HepG2 (cell line): Measurements from ENCODE around the gene JMJD4. TPM values are rescaled to one million over a fixed set of nuclear protein-coding genes. Genes with fewer than 3 reads are reported as not detected.

Experiments
- ATAC-seq: fragments of 200-7000 bp; cut with Tn5 transposase; 3 replicates; pipeline ENCODE4 v1.9.1; 2020; ENCODE audit warnings: mild to moderate bottlenecking, moderate library complexity
- BruUV-seq: library from RNA; stranded (reverse); fragments of 400-500 nt; replicated peaks from 2 replicates; lab custom pipeline; 2021; lab: Mats Ljungman, UMichigan
- CTCF ChIA-PET: fragments of 300-600 bp; formaldehyde crosslinking; extraction: SDS; loops from one replicate; lab custom pipeline; 2021; ENCODE audit warnings: low total read pairs, inconsistent platforms, low intra/inter-chr PET ratio; lab: Yijun Ruan, JAX
- POLR2A ChIA-PET: fragments of 350-600 bp; sonication (Branson Sonifier 250); formaldehyde crosslinking; loops from one replicate; lab custom pipeline; 2020; ENCODE audit warnings: antibody characterized with exemption, inconsistent platforms; lab: Yijun Ruan, JAX
- DNase-seq: peaks from one replicate; pipeline ENCODE4 v3.0.0-alpha.2; 2015; ENCODE audit warnings: low spot score
- FAIRE-seq: peaks from 3 replicates; lab custom pipeline; 2011; peaks lifted over from hg19 to GRCh38; lab: Jason Lieb, UNC
- H2AFZ ChIP-seq: one replicate; pipeline ENCODE4 v1.6.1; 2011; ENCODE audit warnings: low read length, inconsistent platforms
- H3K27ac ChIP-seq: fragments of 300-600 bp; 3 replicates; pipeline ENCODE4 v1.8.0; 2011; ENCODE audit warnings: mixed run types, mild to moderate bottlenecking, mixed read lengths, low read length, inconsistent platforms; ENCODE audit not compliant: insufficient read depth; ENCODE audit errors: extremely low read length
- H3K27me3 ChIP-seq, 2 experiments: fragments of 200-600 bp in 1 of 2; 2 replicates in 1 of 2; 3 replicates in 1 of 2; pipeline versions ENCODE4 v1.6.0 to v1.8.0; 2011; ENCODE audit warnings: low read length in 2 of 2, mild to moderate bottlenecking in 2 of 2, moderate library complexity in 2 of 2, inconsistent platforms in 1 of 2; ENCODE audit not compliant: insufficient read depth in 2 of 2, control insufficient read depth in 1 of 2
- H3K36me3 ChIP-seq, 2 experiments: fragments of 200-600 bp in 1 of 2; replicated peaks in 1 of 2; 2 replicates in 1 of 2; 3 replicates in 1 of 2; pipeline versions ENCODE4 v1.5.1 to v1.8.0; 2011; ENCODE audit warnings: low read length in 2 of 2, inconsistent platforms in 1 of 2; ENCODE audit not compliant: insufficient read depth in 2 of 2, control insufficient read depth in 1 of 2
- H3K4me1 ChIP-seq: 2 replicates; pipeline ENCODE4 v1.5.1; 2012; ENCODE audit warnings: low read length, inconsistent platforms; ENCODE audit not compliant: insufficient read depth
- H3K4me2 ChIP-seq: 2 replicates; pipeline ENCODE4 v1.6.0; 2011; ENCODE audit warnings: low read depth, low read length, inconsistent platforms
- H3K4me3 ChIP-seq, 3 experiments: fragments of 200-600 bp in 1 of 3; sonication (generic), shearing (Covaris generic) in 1 of 3; replicated peaks in 1 of 3; 2 replicates each; pipeline ENCODE4 v1.5.1; 2011 to 2016; ENCODE audit warnings: low read length in 3 of 3, inconsistent platforms in 2 of 3, low read depth in 2 of 3, mild to moderate bottlenecking in 2 of 3, control low read depth in 1 of 3, mixed read lengths in 1 of 3; ENCODE audit not compliant: insufficient read depth in 1 of 3
- H3K79me2 ChIP-seq: one replicate; pipeline ENCODE4 v1.6.1; 2011; ENCODE audit warnings: low read length, inconsistent platforms; ENCODE audit not compliant: insufficient read depth
- H3K9ac ChIP-seq: 2 replicates; pipeline ENCODE4 v1.6.0; 2011; ENCODE audit warnings: mild to moderate bottlenecking, low read depth, low read length, inconsistent platforms; ENCODE audit not compliant: insufficient read depth
- H3K9me3 ChIP-seq: 2 replicates; pipeline ENCODE4 v1.5.1; 2012; ENCODE audit warnings: mild to moderate bottlenecking, low read length
- H4K20me1 ChIP-seq: 2 replicates; pipeline ENCODE4 v1.6.0; 2011; ENCODE audit warnings: inconsistent platforms, mild to moderate bottlenecking, low read length, moderate library complexity; ENCODE audit not compliant: insufficient read depth
- CHCHD3 ChIP-seq: sonication (generic); formaldehyde crosslinking; IDR thresholded peaks from 2 replicates; pipeline ENCODE4 v1.8.0; 2022; ENCODE audit warnings: mild to moderate bottlenecking, missing genetic modification reagents, moderate library complexity
- HNF4A ChIP-seq: sonication (generic); formaldehyde crosslinking; IDR thresholded peaks from 2 replicates; pipeline ENCODE4 v1.4.0; 2020; ENCODE audit warnings: missing genetic modification reagents
- JARID2 ChIP-seq: sonication (generic); formaldehyde crosslinking; IDR thresholded peaks from 2 replicates; pipeline ENCODE4 v1.8.1; 2023; ENCODE audit warnings: missing genetic modification reagents, inconsistent platforms; ENCODE audit not compliant: insufficient replicate concordance
- JUN ChIP-seq: sonication (generic); formaldehyde crosslinking; IDR thresholded peaks from 2 replicates; pipeline ENCODE4 v1.4.0; 2020; ENCODE audit warnings: mild to moderate bottlenecking, missing genetic modification reagents
- MLLT10 ChIP-seq: sonication (generic); formaldehyde crosslinking; IDR thresholded peaks from 2 replicates; pipeline ENCODE4 v1.4.0; 2020; ENCODE audit warnings: missing genetic modification reagents
- MLX ChIP-seq: IDR thresholded peaks from 2 replicates; pipeline ENCODE4 v1.6.1; 2016
- MXD4 ChIP-seq: IDR thresholded peaks from 2 replicates; pipeline ENCODE4 v1.6.1; 2016; ENCODE audit warnings: mild to moderate bottlenecking, missing biosample characterization, missing genetic modification reagents
- NR2C2 ChIP-seq: sonication (generic); formaldehyde crosslinking; IDR thresholded peaks from 2 replicates; pipeline ENCODE4 v1.4.0; 2020; ENCODE audit warnings: missing genetic modification reagents, mild to moderate bottlenecking, moderate library complexity, borderline replicate concordance
- RXRB ChIP-seq: IDR thresholded peaks from 2 replicates; pipeline ENCODE4 v1.6.1; 2016; ENCODE audit warnings: borderline replicate concordance, missing genetic modification reagents, missing compliant biosample characterization
- SOX5 ChIP-seq: IDR thresholded peaks from 2 replicates; pipeline ENCODE4 v1.6.1; 2016; ENCODE audit warnings: borderline replicate concordance
- ZBTB7A ChIP-seq: sonication (generic); formaldehyde crosslinking; IDR thresholded peaks from 2 replicates; pipeline ENCODE4 v1.8.0; 2022; ENCODE audit warnings: mild to moderate bottlenecking, missing genetic modification reagents
- ZNF234 ChIP-seq: sonication (generic); formaldehyde crosslinking; conservative IDR thresholded peaks from 2 replicates; pipeline ENCODE4 v1.5.1; 2020; ENCODE audit warnings: mild to moderate bottlenecking, missing genetic modification reagents
- ZNF264 ChIP-seq: sonication (generic); formaldehyde crosslinking; IDR thresholded peaks from 2 replicates; pipeline ENCODE4 v1.4.0; 2020; ENCODE audit warnings: missing genetic modification reagents
- ZNF614 ChIP-seq: IDR thresholded peaks from 2 replicates; pipeline ENCODE4 v1.6.1; 2018; ENCODE audit warnings: missing biosample characterization, missing genetic modification reagents, inconsistent platforms, borderline replicate concordance
- ZNF770 ChIP-seq: sonication (generic); formaldehyde crosslinking; IDR thresholded peaks from 2 replicates; pipeline ENCODE4 v1.5.0; 2020; ENCODE audit warnings: mild to moderate bottlenecking, missing genetic modification reagents
- WGBS: methylation state at CpG from one replicate; pipeline ENCODE4 v1.1.6; 2017; ENCODE audit warnings: low lambda C conversion rate; 5-methylcytosine and 5-hydroxymethylcytosine counted together
- in situ Hi-C: cut with HindIII; loops from 2 replicates; pipeline ENCODE4 v1.10.0; 2017; ENCODE audit warnings: low pct_unique_long_range_greater_than_20kb; ENCODE audit not compliant: extremely low pct_ligation_motif_present
- intact Hi-C: fragments of 100-400 bp; cut with micrococcal nuclease; formaldehyde crosslinking; loops from one replicate; pipeline ENCODE4 v1.10.0; 2022; ENCODE audit not compliant: unreplicated experiment
- polyA plus RNA-seq, 8 experiments: library from polyadenylated mRNA; depleted of rRNA in 3 of 8; stranded (reverse) in 7 of 8; unstranded in 1 of 8; fragments of >200 nt; fragmentation: Illumina TruSeq in 4 of 8; extraction: Trizol in 4 of 8; gene quantifications; 2 replicates each; pipeline versions ENCODE4 v1.2.1 to v1.2.3, GENCODE V29; 2011 to 2016; ENCODE audit warnings: low read depth in 4 of 8, missing spikeins in 1 of 8, mixed read lengths in 1 of 8; ENCODE audit not compliant: insufficient read depth in 1 of 8
- total RNA-seq, 5 experiments: library from RNA; depleted of rRNA; stranded (reverse); fragments of >200 nt; fragmentation: Illumina TruSeq; extraction: Trizol; gene quantifications; 2 replicates each; pipeline ENCODE4 v1.2.3, GENCODE V29; 2016; ENCODE audit warnings: low read depth in 1 of 5
- TF ChIP-seq, protein P1 (sequence below): sonication (generic); formaldehyde crosslinking; IDR thresholded peaks from 2 replicates; pipeline ENCODE4 v1.8.1; 2022; ENCODE audit warnings: mild to moderate bottlenecking, missing genetic modification reagents

Gene JMJD4
- total and polyA plus RNA-seq, 2 of the 13 experiments (the other 11 are each of a cell fraction or from before 2014, with no cell fraction given), result 10.2 to 29.0 TPM

DNA sequence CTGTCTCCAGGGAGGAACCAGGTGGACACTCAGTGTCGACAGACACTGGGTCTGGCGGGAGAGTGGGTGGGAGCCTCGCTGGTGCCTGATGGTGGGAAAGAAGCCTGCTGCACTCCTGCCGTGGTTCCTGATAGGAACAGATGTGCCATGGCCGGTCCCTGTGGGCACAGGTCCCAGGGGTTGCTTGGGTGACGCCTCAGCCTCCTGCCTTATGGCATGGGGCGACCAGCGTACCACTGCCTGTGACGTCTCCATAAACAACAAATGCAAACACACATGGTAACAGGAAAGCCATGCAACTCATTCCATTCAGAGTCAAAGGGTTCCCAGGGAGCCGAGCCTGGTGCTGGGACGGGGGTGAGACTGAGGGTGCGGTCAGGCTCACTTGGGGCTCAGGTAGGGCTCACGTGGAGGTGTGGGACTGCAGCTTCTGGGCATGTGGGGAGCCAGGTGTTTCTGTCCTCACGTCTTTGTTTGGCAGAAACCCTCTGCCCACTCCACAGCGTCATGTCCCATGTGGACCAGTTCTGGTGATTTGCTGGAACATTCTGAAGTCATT lies 34.9 kb upstream of the JMJD4 start:
- in situ Hi-C loops, result no loop called here

More for the DNA sequence above, 34.9 kb upstream of the JMJD4 start:
- no TSS peak for BruUV-seq
- ATAC-seq, result no peak
- no peaks in the 10 kb centered on the region for H3K9me3 ChIP-seq
- 99% methylated on average over 6 of the region's 15 CpGs for WGBS
- H3K4me2 ChIP-seq, result no peak overlapping the region
- H3K9ac ChIP-seq, result no peak overlapping the region
- CTCF ChIA-PET, result no interaction called here
- POLR2A ChIA-PET, result no interaction called here
- H4K20me1 ChIP-seq, result peaks cover 5% of the 10 kb centered on the region; the same call in 1 of the 2 replicates
- no peaks in the 10 kb centered on the region for H3K79me2 ChIP-seq
- H3K36me3 ChIP-seq, result peaks cover 9 to 41% of the 10 kb centered on the region in 2 experiments; a peak in 4 of 5 replicates
- H3K27me3 ChIP-seq, result no peaks in the 10 kb centered on the region
- H3K4me1 ChIP-seq, result no peaks in the 10 kb centered on the region
- H3K4me3 ChIP-seq, result no peak overlapping the region
- no peak overlapping the region for H2AFZ ChIP-seq
- TF ChIP-seq MLX (CRISPR knock-in tag) (no peak), MLLT10 (CRISPR knock-in tag) (no peak), JUN (no peak), ZBTB7A (CRISPR knock-in tag) (no peak), RXRB (CRISPR knock-in tag) (no peak), MXD4 (no peak), CHCHD3 (no peak), NR2C2 (CRISPR knock-in tag) (no peak), ZNF614 (CRISPR knock-in tag) (no peak), SOX5 (CRISPR knock-in tag) (no peak), ZNF264 (CRISPR knock-in tag) (no peak), JARID2 (no peak), ZNF770 (no peak), HNF4A (CRISPR knock-in tag) (no peak), ZNF234 (no peak)
- TF ChIP-seq, protein P1, sequence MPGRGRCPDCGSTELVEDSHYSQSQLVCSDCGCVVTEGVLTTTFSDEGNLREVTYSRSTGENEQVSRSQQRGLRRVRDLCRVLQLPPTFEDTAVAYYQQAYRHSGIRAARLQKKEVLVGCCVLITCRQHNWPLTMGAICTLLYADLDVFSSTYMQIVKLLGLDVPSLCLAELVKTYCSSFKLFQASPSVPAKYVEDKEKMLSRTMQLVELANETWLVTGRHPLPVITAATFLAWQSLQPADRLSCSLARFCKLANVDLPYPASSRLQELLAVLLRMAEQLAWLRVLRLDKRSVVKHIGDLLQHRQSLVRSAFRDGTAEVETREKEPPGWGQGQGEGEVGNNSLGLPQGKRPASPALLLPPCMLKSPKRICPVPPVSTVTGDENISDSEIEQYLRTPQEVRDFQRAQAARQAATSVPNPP (CRISPR knock-in tag), result no peak
- TF ChIP-seq, all 625 proteins: peak for 0
- intact Hi-C loops, result no loop called here
- FAIRE-seq, result no peak
- H3K27ac ChIP-seq, result no peak overlapping the region
- no peak for DNase-seq
